ENCODE data around the gene ARCN1. TPM values are rescaled to one million over a fixed set of nuclear protein-coding genes. Genes with fewer than 3 reads are reported as not detected.
"Not testable (repeated sequence)": the region's sequence is repeated elsewhere in the genome, so short reads cannot be mapped to it uniquely, and the experiment has no call there.

The ARCN1 gene
- total and polyA plus RNA-seq, 2 experiments from 2014 or later = 77.6 to 124 TPM

- Histone ChIP-seq H3K9me3 (ENCODE audit: low read depth) (no peaks in the 10 kb centered on the region), H3K4me3 (peak overlapping the region; percentile 50), H3K27me3 (peaks cover 45% of the 10 kb centered on the region), H3K27ac (no peak overlapping the region), H3K4me1 (ENCODE audit: low read depth) (peaks cover 32% of the 10 kb centered on the region), H3K36me3 (no peaks in the 10 kb centered on the region)
- peak; percentile 51 to 89 for DNase-seq (ENCODE audit: low read depth in 1 of 2, low spot score in 1 of 2)
- no peak for TF ChIP-seq CTCF (IDR thresholded peaks at IDR 0.05; ENCODE audit: low read depth, low read length)
Measured at GRCh38 chr11:118608360-118609227, 36.4 kb downstream of the ARCN1 start.

GRCh38 chr11:118609380-118610224 lies 37.4 kb downstream of the ARCN1 start:
- Histone ChIP-seq H3K27me3 (peaks cover 45% of the 10 kb centered on the region), H3K36me3 (no peaks in the 10 kb centered on the region), H3K27ac (no peak overlapping the region), H3K9me3 (ENCODE audit: low read depth) (no peaks in the 10 kb centered on the region), H3K4me1 (ENCODE audit: low read depth) (peaks cover 34% of the 10 kb centered on the region), H3K4me3 (no peak overlapping the region)
- peak in 1 of 2 donors; percentile 55 for DNase-seq (ENCODE audit: low read depth in 1 of 2, low spot score in 1 of 2)
- no peak for TF ChIP-seq CTCF (IDR thresholded peaks at IDR 0.05; ENCODE audit: low read depth, low read length)

GRCh38 chr11:118610225-118610772 lies 38.1 kb downstream of the ARCN1 start:
- Histone ChIP-seq H3K4me1 (ENCODE audit: low read depth) (peaks cover 34% of the 10 kb centered on the region), H3K9me3 (ENCODE audit: low read depth) (no peaks in the 10 kb centered on the region), H3K27me3 (peaks cover 45% of the 10 kb centered on the region), H3K4me3 (peak overlapping the region; percentile 21), H3K27ac (no peak overlapping the region), H3K36me3 (no peaks in the 10 kb centered on the region)
- DNase-seq (ENCODE audit: low read depth in 1 of 2, low spot score in 1 of 2) = no peak
- no peak for TF ChIP-seq CTCF (IDR thresholded peaks at IDR 0.05; ENCODE audit: low read depth, low read length)

- Histone ChIP-seq H3K4me3 (peak overlapping the region; percentile 21), H3K9me3 (ENCODE audit: low read depth) (no peaks in the 10 kb centered on the region), H3K36me3 (no peaks in the 10 kb centered on the region), H3K27ac (no peak overlapping the region), H3K27me3 (peaks cover 45% of the 10 kb centered on the region), H3K4me1 (ENCODE audit: low read depth) (peaks cover 35% of the 10 kb centered on the region)
- peak; percentile 83 for TF ChIP-seq CTCF (IDR thresholded peaks at IDR 0.05; ENCODE audit: low read depth, low read length)
- peak; percentile 78 to 86 for DNase-seq (ENCODE audit: low read depth in 1 of 2, low spot score in 1 of 2)
Measured at GRCh38 chr11:118610773-118611432, 38.7 kb downstream of the ARCN1 start.

GRCh38 chr11:118611433-118611795 lies 39.2 kb downstream of the ARCN1 start:
- H3K36me3 ChIP-seq; DNase-seq (ENCODE audit: low read depth in 1 of 2, low spot score in 1 of 2); H3K27ac ChIP-seq; H3K9me3 ChIP-seq (ENCODE audit: low read depth); H3K4me3 ChIP-seq: not testable (repeated sequence)
- peaks cover 45% of the 10 kb centered on the region for H3K27me3 ChIP-seq
- H3K4me1 ChIP-seq (ENCODE audit: low read depth) = peaks cover 32% of the 10 kb centered on the region
